SHP77 (cell line): Measurements from ENCODE around the gene ST6GALNAC2.
"Not testable (repeated sequence)": the region's sequence is repeated elsewhere in the genome, so short reads cannot be mapped to it uniquely, and the experiment has no call there.

ENCODE experiments used
- DNase-seq, 2 experiments: peaks; one replicate each; lab custom pipeline; 2025; lab: John Stamatoyannopoulos, UW

The ST6GALNAC2 gene

GRCh38 chr17:76585649-76586593 is at the start of gene ST6GALNAC2:
TSS of gene ST6GALNAC2 (minus strand) at chr17:76585860. CDS start at chr17:76585808, 52 bp downstream.
- DNase-seq = peak; percentile 32 to 71

- DNase-seq = no peak
These were observed 49.4 kb upstream of the ST6GALNAC2 start for GRCh38 chr17:76635039-76635438.

- no peak for DNase-seq
These were observed 48.1 kb upstream of the ST6GALNAC2 start for GRCh38 chr17:76633628-76634328.

- DNase-seq = no peak
These were observed 46.3 kb upstream of the ST6GALNAC2 start for GRCh38 chr17:76631821-76632565.

GRCh38 chr17:76630151-76630550 is 44.5 kb upstream of the ST6GALNAC2 start:
- no peak for DNase-seq

GRCh38 chr17:76627510-76627909 is 41.9 kb upstream of the ST6GALNAC2 start:
- DNase-seq = no peak

GRCh38 chr17:76626442-76626841 is 40.8 kb upstream of the ST6GALNAC2 start:
- no peak for DNase-seq

- no peak for DNase-seq
These were observed 39.8 kb upstream of the ST6GALNAC2 start for GRCh38 chr17:76625496-76625895.

GRCh38 chr17:76623271-76624146 is 37.8 kb upstream of the ST6GALNAC2 start:
- DNase-seq = peak; percentile 42 to 61

GRCh38 chr17:76617838-76618237 is 32.2 kb upstream of the ST6GALNAC2 start:
- DNase-seq = no peak

GRCh38 chr17:76614912-76615617 is 29.4 kb upstream of the ST6GALNAC2 start:
- DNase-seq = no peak

GRCh38 chr17:76614064-76614759 is 28.6 kb upstream of the ST6GALNAC2 start:
- DNase-seq = not testable (repeated sequence)

GRCh38 chr17:76612977-76613851 is 27.6 kb upstream of the ST6GALNAC2 start:
- DNase-seq = peak in 1 of 2 experiments; percentile 34

- DNase-seq = no peak
These were observed 26.8 kb upstream of the ST6GALNAC2 start for GRCh38 chr17:76612465-76612864.

- DNase-seq = no peak
These were observed 26.1 kb upstream of the ST6GALNAC2 start for GRCh38 chr17:76611758-76612157.

GRCh38 chr17:76611080-76611749 is 25.6 kb upstream of the ST6GALNAC2 start:
- DNase-seq = not testable (repeated sequence)

GRCh38 chr17:76606685-76607084 is 21.0 kb upstream of the ST6GALNAC2 start:
- not testable (repeated sequence) for DNase-seq

GRCh38 chr17:76601065-76601464 is 15.4 kb upstream of the ST6GALNAC2 start:
- no peak for DNase-seq
